Measurements from ENCODE around the gene MPP2. TPM values are rescaled to one million over a fixed set of nuclear protein-coding genes. Genes with fewer than 3 reads are reported as not detected.

Gene MPP2, protein sequence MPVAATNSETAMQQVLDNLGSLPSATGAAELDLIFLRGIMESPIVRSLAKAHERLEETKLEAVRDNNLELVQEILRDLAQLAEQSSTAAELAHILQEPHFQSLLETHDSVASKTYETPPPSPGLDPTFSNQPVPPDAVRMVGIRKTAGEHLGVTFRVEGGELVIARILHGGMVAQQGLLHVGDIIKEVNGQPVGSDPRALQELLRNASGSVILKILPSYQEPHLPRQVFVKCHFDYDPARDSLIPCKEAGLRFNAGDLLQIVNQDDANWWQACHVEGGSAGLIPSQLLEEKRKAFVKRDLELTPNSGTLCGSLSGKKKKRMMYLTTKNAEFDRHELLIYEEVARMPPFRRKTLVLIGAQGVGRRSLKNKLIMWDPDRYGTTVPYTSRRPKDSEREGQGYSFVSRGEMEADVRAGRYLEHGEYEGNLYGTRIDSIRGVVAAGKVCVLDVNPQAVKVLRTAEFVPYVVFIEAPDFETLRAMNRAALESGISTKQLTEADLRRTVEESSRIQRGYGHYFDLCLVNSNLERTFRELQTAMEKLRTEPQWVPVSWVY
- 0.54 and 2.7 TPM in 2 replicates for total RNA-seq

DNA sequence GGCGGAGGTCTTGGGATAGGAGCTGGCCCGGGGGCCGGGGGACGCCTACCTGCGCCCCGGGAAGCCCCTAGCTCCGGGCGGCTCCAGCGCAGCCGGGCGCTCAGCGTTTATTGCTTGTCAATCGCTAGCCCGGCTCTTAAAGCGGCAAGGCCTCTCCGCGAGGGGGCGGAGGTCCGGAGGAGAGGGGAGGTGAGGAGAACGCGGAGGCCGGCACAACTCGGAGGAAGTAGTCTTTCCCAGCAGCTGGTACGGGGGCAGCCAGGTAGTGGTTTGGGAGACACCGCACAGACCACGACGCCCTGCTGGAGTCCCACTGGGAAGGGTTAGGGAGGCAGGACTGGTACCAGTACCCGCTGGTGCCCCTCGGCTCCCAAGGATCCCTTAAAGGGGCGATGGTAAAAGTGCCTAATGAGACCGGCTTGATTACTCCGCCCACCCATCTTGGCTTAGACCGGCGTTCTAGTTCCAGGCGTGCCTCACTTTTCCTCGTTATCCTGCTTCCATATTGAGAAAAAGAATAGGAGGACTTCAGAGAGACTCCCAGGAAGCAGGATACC lies at the start of gene MPP2:
MPP2 (minus strand) TSS at position 112 of the 557 bp plus-strand sequence. CDS start 3,076 bp downstream, outside the sequence.

DNA sequence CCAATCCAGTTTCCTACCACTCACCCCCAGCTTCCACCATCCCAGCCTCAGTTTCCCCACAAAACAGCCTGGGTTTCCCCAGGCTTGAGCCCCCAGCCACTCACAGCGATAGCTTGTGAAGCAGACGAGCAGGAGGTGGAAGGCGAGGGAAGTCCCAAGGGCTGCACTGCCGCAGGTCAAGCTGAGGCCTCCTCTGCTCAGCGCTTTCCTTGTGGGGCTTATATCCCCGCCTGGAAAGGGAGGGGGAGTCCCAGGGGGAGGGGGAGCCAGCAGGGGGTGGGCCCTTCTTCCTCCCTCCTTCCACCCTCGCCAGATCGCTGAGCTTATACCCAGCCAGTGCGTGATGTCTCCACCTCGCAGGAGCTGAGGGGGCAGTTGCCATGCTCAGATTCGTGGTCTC lies 46.4 kb upstream of the MPP2 start, which contains the start of gene PYY:
PYY (minus strand) TSS at position 195 of the 400 bp plus-strand sequence. CDS start 457 bp downstream, outside the sequence.

DNA sequence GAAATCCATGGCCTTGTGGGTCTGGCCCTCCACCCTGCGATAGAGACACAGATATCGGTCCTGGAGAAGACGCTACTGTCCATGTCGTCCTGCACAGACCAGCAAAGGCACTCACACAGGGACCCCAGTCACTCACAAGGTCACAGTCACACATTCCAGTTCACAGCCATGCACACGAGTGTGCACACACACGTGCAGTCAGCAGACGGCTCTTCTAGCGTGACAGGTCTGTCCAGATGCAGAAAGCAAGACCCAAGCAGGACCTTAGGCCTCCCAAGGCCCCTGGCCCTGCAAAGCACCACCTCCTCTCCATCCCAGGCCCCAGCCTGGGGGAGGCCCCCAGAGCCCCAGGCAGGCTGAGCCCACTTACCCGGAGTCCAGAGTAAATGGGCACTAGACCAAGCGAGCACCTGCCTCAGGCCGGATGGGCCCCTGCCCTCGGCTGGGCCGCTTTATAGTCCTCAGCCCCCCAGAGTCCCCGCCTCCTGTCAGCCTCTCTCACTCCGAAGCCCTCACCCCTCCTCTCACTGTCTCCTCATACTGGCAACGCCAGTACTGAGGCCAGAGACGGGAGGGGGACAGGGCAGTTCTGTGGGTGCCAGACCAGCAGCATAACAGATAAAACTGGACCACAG lies 34.8 kb upstream of the MPP2 start, which contains the start of gene PPY:
PPY (minus strand) TSS at position 426 of the 635 bp plus-strand sequence. CDS start 822 bp downstream, outside the sequence.

DNA sequence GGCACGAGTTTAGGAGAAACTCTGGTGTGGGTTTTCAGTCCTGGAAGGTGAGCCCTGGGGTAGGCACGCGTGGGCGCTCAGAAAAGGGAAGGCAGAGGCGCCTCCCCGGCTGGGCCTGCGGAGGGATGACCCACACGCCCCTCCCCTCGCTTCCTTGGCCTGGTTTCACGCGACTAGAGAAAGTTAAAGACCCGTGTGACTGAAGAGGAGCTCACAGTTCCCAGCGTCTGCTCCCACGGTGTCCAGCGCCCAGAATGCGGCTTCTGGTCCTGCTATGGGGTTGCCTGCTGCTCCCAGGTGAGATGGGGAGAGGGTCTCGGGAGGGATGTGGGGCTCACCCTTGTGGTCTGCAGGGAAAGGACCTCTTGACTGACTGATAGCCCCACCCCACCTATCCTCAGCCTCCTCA lies 60.4 kb downstream of the MPP2 start, which contains the start of gene CD300LG:
CD300LG (plus strand) TSS at position 214 of the 409 bp plus-strand sequence; CDS start at position 255, 41 bp downstream.

DNA sequence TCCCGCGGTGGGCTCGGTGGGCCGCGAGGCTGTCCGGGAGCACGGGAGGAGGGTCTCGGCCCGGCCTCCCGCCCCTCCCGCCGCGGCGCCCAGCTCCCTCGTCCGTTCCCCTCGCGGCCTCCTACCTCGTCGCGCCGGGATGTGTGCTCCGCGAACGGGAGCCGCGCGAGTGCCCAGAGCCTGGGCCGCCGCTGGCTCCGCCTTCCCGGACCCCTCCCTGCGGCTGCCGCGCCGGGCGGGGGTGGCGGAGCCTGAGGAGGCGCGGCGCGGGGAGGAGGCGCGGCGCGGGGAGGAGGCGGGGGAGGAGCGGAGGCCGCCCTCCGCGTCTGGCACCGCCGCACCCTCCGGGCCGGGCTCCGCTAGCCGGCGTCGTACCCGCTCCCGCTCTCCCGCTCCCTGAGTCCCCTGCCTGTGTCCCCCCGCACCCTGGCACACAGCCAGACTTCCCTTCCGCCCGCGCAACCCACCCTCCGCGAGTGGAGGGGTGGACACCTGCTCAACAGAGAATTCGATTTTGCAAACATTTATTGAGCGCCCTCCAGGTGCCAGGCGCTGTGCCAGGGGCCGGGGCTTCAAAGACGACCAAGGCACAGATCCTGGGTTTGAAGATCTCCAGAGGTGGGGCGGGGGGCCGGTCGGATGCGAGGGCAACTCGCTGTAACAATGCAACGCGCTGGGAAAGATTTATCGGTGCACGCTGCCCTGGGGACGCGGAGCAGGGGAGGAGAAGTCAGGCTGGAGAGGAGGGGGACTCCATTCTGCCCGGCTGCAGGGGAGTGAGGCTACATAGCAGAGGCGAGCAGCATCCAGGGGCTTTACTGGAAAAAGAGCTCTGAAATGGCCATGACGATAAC lies 74.1 kb downstream of the MPP2 start, which contains the start of gene MPP3:
MPP3 (minus strand) TSS at position 171 of the 854 bp plus-strand sequence. CDS start 1,240 bp downstream, outside the sequence.

Other genes with a start within 250 kb of the MPP2 start
- gene MEOX1, start 245.6 kb downstream of the MPP2 start, total RNA-seq: not detected in 2 replicates
- not detected in 2 replicates for gene SOST, start 148.7 kb downstream of the MPP2 start, total RNA-seq
- 47.4 and 60.8 TPM in 2 replicates for gene DUSP3, start 128.6 kb downstream of the MPP2 start, total RNA-seq
- under 0.01 TPM in 1 of 2 replicates, not detected in the other for gene CFAP97D1, start 127.1 kb downstream of the MPP2 start, total RNA-seq
- 7.9 and 11.6 TPM in 2 replicates for gene MPP3, start 74.4 kb downstream of the MPP2 start, total RNA-seq
- gene CD300LG, start 60.4 kb downstream of the MPP2 start, total RNA-seq: 0.09 TPM in 2 replicates
- gene PPY, start 34.9 kb upstream of the MPP2 start, total RNA-seq: not detected in 2 replicates
- gene PYY, start 46.4 kb upstream of the MPP2 start, total RNA-seq: not detected in 2 replicates
- gene NAGS, start 97.1 kb upstream of the MPP2 start, total RNA-seq: 1.3 and 6.4 TPM in 2 replicates
- gene TMEM101, start 107.4 kb upstream of the MPP2 start, total RNA-seq: 60.2 and 87.8 TPM in 2 replicates
- 26.1 and 28.3 TPM in 2 replicates for gene LSM12, start 159.1 kb upstream of the MPP2 start, total RNA-seq
- 19.3 and 24.1 TPM in 2 replicates for gene G6PC3, start 163.2 kb upstream of the MPP2 start, total RNA-seq
- 19.9 and 23.4 TPM in 2 replicates for gene HDAC5, start 216.1 kb upstream of the MPP2 start, total RNA-seq
- gene HROB, start 234.4 kb upstream of the MPP2 start, total RNA-seq: 1.0 and 1.5 TPM in 2 replicates